Breast epithelium (tissue), 4 donors: ENCODE results near the gene TBC1D10A. TPM values are rescaled to one million over a fixed set of nuclear protein-coding genes. Genes with fewer than 3 reads are reported as not detected.

Experiments
- DNase-seq, 2 donors: peaks; one replicate each; pipeline ENCODE4 v3.0.0-alpha.2; 2019; ENCODE audit warnings: low spot score in 2 of 2
- H3K27ac ChIP-seq, 2 donors: fragments of 200-600 bp; sonication (generic) in 1 of 2; one replicate each; pipeline ENCODE4 v1.5.1; 2016 to 2019; ENCODE audit warnings: mild to moderate bottlenecking in 1 of 2
- H3K27me3 ChIP-seq, 2 donors: fragments of 200-600 bp; sonication (generic) in 1 of 2; one replicate each; pipeline versions ENCODE4 v1.5.1 to v1.6.0; 2017 to 2019; ENCODE audit warnings: control low read depth in 1 of 2, mild to moderate bottlenecking in 1 of 2
- H3K36me3 ChIP-seq: fragments of 200-600 bp; one replicate; pipeline ENCODE4 v1.5.1; 2019
- H3K4me1 ChIP-seq, 2 donors: fragments of 200-600 bp; sonication (generic); one replicate each; pipeline ENCODE4 v1.5.1; 2016 to 2019; ENCODE audit warnings: control low read depth in 1 of 2
- H3K4me3 ChIP-seq, 3 donors: fragments of 200-600 bp; sonication (generic); 1 replicate in 2 of 3; 2 replicates in 1 of 3; pipeline ENCODE4 v1.5.1; 2016 to 2019; ENCODE audit warnings: mild to moderate bottlenecking in 3 of 3, moderate library complexity in 2 of 3
- H3K9me3 ChIP-seq, 2 donors: fragments of 200-600 bp; sonication (generic) in 1 of 2; one replicate each; pipeline ENCODE4 v1.5.1; 2016 to 2019; ENCODE audit warnings: control low read depth in 1 of 2
- CTCF ChIP-seq, 3 donors: fragments of 450-650 bp; IDR thresholded peaks; one replicate each; pipeline ENCODE4 v1.5.1; 2016 to 2017; ENCODE audit warnings: antibody characterized with exemption in 3 of 3, mild to moderate bottlenecking in 3 of 3, moderate library complexity in 3 of 3
- POLR2A ChIP-seq: fragments of 450-650 bp; IDR thresholded peaks from one replicate; pipeline ENCODE4 v1.6.1; 2016; ENCODE audit warnings: antibody characterized with exemption, mild to moderate bottlenecking, moderate library complexity
- POLR2AphosphoS5 ChIP-seq, 3 donors: sonication (generic); formaldehyde crosslinking; IDR thresholded peaks; one replicate each; pipeline ENCODE4 v1.6.1; 2017; ENCODE audit warnings: antibody characterized with exemption in 3 of 3
- intact Hi-C: fragments of 100-400 bp; cut with DNase I; formaldehyde crosslinking; loops from one replicate; pipeline ENCODE4 v1.15.1; 2023; ENCODE audit warnings: low total_unique reads
- total RNA-seq, 3 donors: library from RNA; depleted of rRNA; stranded (reverse); fragments of >200 nt; gene quantifications; one replicate each; pipeline ENCODE4 v1.1.0, GENCODE V29; 2016

Gene TBC1D10A
- total RNA-seq, 3 donors from 2014 or later, result 25.0 to 50.1 (median 32.4) TPM

GRCh38 chr22:30294830-30295229, 31.9 kb downstream of the TBC1D10A start:
- Histone ChIP-seq H3K9me3 (no peaks in the 10 kb centered on the region), H3K4me3 (no peak overlapping the region), H3K36me3 (no peaks in the 10 kb centered on the region), H3K27me3 (no peaks in the 10 kb centered on the region), H3K27ac (peak overlapping the region; percentile 57 to 61), H3K4me1 (peaks cover 30 to 48% of the 10 kb centered on the region in 2 donors)
- TF ChIP-seq POLR2A (no peak), POLR2AphosphoS5 (IDR thresholded peaks at IDR 0.05) (no peak), CTCF (IDR thresholded peaks at IDR 0.05) (no peak)
- intact Hi-C loops, result no loop called here
- DNase-seq, result no peak

- TF ChIP-seq POLR2A, result no peak
- no peak for TF ChIP-seq POLR2AphosphoS5 (IDR thresholded peaks at IDR 0.05)
- TF ChIP-seq CTCF (IDR thresholded peaks at IDR 0.05), result no peak
- Histone ChIP-seq H3K4me1 (peaks cover 30 to 43% of the 10 kb centered on the region in 2 donors), H3K9me3 (no peaks in the 10 kb centered on the region), H3K27me3 (no peaks in the 10 kb centered on the region), H3K36me3 (no peaks in the 10 kb centered on the region), H3K27ac (peak overlapping the region in 1 of 2 donors; percentile 61), H3K4me3 (no peak overlapping the region)
- DNase-seq, result no peak
- intact Hi-C loops, result no loop called here
Observed at GRCh38 chr22:30294066-30294465, 32.7 kb downstream of the TBC1D10A start.

GRCh38 chr22:30293026-30293425, 33.7 kb downstream of the TBC1D10A start:
- H3K27ac ChIP-seq, result peak overlapping the region; percentile 96 to 98
- DNase-seq, result no peak
- TF ChIP-seq POLR2AphosphoS5 (IDR thresholded peaks at IDR 0.05), result no peak
- TF ChIP-seq POLR2A, result no peak
- TF ChIP-seq CTCF (IDR thresholded peaks at IDR 0.05), result no peak
- H3K36me3 ChIP-seq, result no peaks in the 10 kb centered on the region
- no peaks in the 10 kb centered on the region for H3K9me3 ChIP-seq
- peaks cover 22 to 42% of the 10 kb centered on the region in 2 donors for H3K4me1 ChIP-seq
- intact Hi-C loops, result no loop called here
- H3K4me3 ChIP-seq, result no peak overlapping the region
- H3K27me3 ChIP-seq, result no peaks in the 10 kb centered on the region

GRCh38 chr22:30292069-30292970, 34.4 kb downstream of the TBC1D10A start:
- no peaks in the 10 kb centered on the region for H3K27me3 ChIP-seq
- H3K4me3 ChIP-seq, result no peak overlapping the region
- intact Hi-C loops, result no loop called here
- peak overlapping the region; percentile 96 to 98 for H3K27ac ChIP-seq
- no peaks in the 10 kb centered on the region for H3K36me3 ChIP-seq
- TF ChIP-seq POLR2A (no peak), POLR2AphosphoS5 (IDR thresholded peaks at IDR 0.05) (no peak), CTCF (IDR thresholded peaks at IDR 0.05) (no peak)
- no peaks in the 10 kb centered on the region for H3K9me3 ChIP-seq
- H3K4me1 ChIP-seq, result peaks cover 16 to 37% of the 10 kb centered on the region in 2 donors
- DNase-seq, result no peak
